GM19438 (cell line): ENCODE data around the gene ZNF407.

Experiments
- ATAC-seq: cut with Tn5 transposase; IDR thresholded peaks from one replicate; pipeline ENCODE4 v1.9.1; 2021; ENCODE audit warnings: low read depth; ENCODE audit not compliant: unreplicated experiment

Gene ZNF407

DNA sequence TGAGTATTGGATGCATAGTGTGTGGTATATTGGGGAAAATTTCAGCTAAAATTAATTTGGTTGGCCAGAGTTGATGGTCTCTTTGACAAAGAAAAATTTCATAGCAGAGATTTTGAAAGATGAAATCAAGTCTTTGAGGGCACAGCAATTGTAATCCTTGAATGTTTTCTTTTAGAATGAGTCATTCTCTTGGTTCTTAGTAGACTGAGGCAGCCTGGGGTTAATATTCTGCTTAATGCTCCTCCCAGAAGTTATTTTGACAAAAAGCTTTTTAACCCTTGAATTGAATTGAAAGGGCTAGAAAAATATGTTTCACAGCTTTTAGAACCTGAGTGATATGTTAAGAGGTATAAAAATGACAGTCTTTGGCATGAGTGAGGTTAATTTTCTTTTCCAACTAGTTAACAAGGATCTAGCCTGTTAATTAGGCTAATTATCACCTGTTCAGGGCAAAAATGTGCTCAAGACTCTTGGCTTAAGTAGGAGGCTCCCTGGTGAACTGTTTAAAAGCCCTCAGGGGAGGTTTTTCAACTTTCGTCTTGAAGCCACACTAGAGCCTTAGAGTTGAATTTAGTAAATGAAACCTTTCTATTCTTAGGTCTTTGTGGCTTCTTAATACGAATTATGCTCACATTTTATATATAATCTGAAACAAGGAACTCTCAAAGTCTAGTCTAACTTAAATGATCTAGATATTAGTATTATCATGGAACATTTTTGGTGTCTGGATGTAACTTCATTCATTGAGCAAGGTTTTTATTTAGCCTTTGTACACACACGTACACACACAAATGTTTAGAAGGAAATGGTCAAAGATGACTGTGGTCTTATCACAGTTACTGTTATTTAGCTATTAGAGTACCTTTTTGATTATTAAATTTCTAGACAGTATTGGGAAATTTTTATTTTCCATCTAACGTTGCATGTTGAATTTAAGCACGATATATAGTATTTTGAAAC is 272.5 kb downstream of the ZNF407 start:
- ATAC-seq: peak; percentile 88

DNA sequence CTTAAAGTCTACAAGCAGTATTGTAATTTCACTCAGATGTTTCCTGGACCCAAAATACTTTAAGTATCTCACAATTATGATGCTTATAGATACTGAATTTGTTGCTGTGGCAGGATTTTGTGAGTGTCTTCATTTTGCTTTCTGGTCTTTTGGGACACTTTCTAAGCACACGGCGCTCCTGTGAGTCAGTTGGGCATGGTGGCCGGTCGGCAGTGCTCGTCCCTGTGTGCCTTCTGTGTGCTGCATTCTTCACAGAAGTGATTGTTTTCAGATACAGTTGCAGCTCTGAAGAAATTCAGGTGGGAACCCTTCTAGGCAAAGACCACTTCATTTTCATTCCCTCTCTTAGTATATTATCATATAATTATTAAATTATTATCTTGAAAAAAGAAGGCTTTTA is 273.3 kb downstream of the ZNF407 start:
- no peak for ATAC-seq

GRCh38 chr18:74873629-74874028 is 276.0 kb downstream of the ZNF407 start:
- ATAC-seq: no peak

GRCh38 chr18:74874351-74874750 is 276.7 kb downstream of the ZNF407 start:
- ATAC-seq: no peak

DNA sequence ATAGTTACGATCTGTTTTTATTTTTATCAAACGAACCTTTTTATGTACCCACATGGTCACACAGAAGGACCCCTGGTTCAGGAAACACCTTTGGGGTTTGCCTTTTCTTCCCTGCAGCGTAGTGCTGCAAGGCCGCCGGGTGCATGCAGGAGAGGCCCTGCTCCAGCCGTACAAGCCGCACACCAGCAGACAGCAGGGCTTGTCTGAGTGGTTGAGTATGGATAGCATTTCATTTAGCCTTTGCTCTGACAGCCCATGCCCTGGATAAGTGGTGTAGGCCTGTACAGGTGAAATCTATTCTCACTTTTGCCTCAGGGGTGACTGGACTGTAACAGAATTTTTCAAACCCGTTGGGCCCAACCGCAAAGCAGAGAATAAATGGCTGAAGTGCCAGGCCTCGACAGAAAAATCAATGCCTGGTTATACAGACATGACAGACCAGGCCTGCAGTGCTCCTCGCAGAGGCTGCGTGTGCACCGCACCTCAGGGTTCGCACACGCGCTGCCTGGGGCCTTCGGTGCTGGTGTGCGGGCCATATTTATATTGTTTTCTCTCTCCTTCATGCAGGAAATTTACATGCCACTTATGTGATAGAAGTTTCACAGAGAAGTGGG is 279.1 kb downstream of the ZNF407 start:
- no peak for ATAC-seq

- no peak for ATAC-seq
Measured at GRCh38 chr18:74878267-74878666, 280.6 kb downstream of the ZNF407 start.

DNA sequence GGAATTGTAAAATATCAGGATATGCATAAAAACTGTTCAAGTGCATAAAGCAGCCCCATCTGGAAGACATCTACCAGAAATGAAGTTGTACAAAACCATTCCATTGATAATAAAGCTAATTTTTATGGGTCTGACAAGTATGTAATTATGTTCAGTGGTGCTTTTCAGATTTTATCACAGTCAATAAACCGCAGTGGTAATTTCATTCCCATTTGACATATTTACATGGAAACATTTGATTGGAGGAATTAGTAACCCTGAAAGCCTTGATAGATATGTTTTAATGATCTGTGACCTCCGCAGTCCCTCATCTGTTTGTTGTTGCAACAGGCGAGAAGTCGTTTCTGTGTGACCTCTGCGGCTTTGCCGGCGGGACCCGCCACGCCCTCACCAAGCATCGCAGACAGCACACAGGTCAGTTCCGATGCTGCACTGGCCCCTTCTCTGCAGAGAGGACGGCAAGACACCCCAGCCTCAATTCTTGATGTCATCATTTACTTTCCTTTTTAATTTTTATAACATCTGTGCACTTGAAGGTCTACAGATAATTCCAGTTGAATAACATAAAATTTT is 283.1 kb downstream of the ZNF407 start:
- ATAC-seq: no peak

DNA sequence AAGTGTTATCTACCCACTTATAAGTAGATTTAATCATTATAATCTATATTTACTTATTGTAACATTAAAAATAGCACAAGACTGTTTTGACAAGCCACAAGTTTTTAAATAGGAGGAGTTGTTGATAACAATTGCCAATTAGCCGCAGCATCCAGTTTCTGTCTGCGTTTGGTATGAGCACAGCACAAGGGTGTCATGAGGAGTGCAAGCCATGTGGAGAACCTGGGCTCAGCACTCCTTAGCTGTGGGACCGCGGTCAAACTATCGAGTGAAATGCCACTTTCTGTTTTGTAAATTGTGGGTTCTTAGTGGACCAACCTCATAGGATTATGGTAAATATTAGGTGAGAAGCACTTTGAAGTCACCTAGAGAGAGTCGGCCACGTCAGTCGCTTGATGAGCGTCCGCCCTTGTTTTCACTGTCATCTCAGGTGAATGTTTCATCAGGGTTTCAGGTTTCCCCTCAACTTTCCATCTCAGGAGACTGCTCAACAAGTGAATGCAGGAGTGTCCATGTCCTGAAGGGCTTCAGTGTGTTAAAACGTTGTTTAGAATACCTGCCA is 294.5 kb downstream of the ZNF407 start:
- no peak for ATAC-seq

GRCh38 chr18:74895686-74896085 is 298.0 kb downstream of the ZNF407 start:
- ATAC-seq: no peak

- peak; percentile 85 for ATAC-seq
Measured at GRCh38 chr18:74896390-74896991, 298.8 kb downstream of the ZNF407 start.

DNA sequence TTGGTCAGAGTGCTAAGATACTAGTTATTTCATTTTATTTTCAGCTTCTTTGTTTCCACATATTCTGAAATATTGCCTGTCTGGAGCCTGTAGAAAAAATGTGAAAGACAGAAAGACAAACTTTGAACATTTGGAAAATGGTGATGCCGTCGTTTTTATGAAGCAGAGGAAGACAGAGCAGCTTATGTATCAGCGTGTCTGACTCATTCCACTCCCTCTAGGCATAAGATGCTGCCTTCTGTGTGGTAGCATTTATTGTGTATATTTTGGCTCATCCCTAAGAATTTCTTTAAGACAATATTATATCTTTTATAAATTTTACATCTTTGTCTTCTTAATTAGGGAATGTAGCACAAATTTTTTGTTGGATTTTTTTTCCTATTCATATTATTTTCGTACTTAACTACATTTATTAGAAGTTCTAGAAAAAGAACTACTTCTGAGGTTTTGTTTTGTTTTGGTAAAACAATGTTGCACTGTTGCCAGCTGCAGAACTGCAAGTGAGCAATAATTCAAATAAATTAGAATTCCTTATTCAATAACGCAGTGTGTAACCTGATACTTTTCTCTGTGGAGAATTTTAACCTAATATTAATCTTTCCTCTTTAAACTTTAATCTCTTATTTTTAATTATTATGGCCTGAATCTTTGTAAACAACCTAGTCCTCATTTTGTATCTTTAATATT is 300.4 kb downstream of the ZNF407 start:
- ATAC-seq: no peak

DNA sequence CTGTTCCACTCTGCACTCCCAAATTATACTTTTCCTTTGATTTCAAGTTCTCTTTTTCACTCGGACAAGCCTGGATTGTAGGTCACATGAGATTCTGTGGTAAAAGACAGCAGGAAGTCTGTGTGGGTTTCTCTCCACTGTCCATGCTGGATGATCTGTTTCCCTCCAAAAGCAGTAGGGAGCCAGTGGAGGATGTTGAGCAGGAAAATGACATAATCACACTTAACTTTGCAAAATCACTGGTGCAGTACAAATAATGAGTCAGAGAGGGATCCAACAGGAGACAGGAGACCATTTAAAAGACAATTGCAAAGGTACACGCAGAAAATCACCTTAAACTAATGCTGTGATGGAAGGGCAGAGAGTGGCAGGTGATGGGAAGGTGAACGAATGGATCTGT is 301.3 kb downstream of the ZNF407 start:
- ATAC-seq: no peak

- no peak for ATAC-seq
Measured at GRCh38 chr18:74899554-74899953, 301.9 kb downstream of the ZNF407 start.

DNA sequence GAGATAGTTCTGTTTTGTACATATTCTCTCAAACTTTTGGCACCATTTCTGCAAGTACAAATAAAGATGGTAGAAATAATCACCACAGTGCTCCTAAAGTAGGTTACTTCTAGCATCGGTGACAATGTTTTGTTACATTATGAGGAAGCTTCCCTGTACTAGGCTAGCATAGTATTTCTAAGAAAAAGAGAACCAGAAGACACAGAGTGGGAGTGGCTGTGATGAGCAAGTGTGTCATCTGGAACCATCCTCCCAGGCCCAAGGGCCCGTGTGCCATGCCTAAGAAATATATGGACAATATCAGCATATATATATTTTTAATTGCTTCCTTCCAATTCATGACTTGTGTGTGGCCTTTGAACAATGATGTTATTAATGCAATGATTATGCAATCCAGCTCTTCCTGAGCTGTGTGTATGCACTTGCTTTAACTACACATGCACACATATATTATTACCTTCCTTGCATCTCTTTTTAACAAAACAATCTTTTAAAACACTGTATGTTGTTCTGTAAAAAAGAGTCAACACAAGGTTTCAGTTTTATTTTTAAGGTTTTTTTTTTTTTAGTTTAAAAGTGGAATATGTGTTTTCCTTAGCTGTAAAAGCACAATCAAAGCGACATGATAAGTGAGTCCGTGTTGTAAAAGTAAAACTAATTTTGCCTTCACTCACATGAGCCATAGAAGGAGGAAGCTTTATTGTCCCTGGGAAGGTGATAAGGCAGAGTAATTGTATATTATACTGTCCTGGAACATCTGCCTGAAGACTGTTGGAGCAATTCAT is 303.9 kb downstream of the ZNF407 start:
- no peak for ATAC-seq

GRCh38 chr18:74902147-74902455 is 304.4 kb downstream of the ZNF407 start:
- no peak for ATAC-seq

DNA sequence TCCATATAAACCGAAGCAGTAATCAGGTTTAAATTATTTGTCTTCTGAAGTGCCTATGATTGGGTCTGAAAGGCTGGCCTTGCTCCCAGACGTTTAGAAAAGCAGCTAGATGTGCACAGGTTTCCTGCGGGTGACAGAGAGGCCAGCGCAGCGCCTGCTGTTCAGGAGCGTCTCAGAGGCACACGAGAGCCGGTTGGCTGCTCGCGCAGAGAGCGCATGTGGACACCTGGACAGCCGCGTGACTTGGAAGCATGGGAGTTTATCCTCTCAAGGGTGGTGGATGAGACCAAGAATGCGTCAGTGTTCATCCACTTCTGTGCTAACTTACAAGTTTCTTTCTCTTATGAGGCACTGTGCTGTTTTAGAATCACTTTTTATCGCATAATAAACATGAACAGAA is 307.6 kb downstream of the ZNF407 start:
- ATAC-seq: no peak

GRCh38 chr18:74906184-74906583 is 308.5 kb downstream of the ZNF407 start:
- ATAC-seq: no peak

DNA sequence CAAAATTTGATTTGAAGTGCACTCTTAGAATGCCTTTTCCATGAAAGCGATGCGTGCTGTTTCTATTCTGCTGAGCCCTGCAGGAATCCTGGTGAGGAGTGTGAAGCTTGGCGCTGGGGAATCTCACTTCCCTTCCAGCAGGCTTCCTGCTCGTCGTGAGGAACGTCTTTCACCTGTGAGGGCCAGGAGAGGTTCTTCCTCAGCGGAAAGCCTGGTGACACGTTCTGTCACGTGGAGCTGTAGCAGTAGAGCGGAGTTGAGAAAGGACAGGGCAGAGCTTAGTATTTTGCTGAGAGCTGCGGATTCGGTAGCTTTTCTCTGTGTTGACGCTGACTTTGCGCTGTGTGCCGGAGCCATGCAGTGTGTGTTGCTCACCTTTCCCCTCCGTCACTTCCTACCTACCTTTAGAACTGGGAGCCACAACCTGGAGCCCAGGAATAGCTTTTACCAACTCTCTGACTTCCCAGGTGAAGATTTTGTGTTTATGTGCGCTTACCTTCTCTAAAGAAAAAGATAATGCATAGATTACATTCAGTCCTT is 316.5 kb downstream of the ZNF407 start:
- no peak for ATAC-seq

DNA sequence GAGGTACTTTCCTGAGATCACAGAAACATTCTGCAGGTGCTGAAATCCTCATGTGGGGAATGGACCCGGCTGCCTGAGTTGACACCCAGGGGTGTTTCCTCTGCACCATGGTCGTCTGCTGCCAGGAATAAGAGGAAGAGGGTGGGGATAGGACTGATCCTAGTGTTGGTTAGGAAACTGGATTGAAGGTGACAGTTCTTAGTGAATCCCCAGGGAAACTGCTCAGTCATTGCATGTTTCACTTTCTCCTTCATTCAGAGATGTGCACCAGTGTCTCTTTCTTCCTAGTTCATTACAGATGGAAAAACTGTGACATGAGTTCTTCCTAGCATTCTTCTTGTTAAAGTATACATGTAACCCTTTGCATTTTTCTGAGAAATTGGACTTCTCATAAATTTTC is 317.0 kb downstream of the ZNF407 start:
- no peak for ATAC-seq
